G401 (cell line): ENCODE data around the gene SLIT3. TPM values are rescaled to one million over a fixed set of nuclear protein-coding genes. Genes with fewer than 3 reads are reported as not detected.
"Not testable (repeated sequence)": the region's sequence is repeated elsewhere in the genome, so short reads cannot be mapped to it uniquely, and the experiment has no call there.

Experiments used
- DNase-seq: peaks from one replicate; pipeline ENCODE4 v3.0.0-alpha.2; 2015; ENCODE audit warnings: low spot score
- in situ Hi-C: cut with HindIII; loops from 2 replicates; pipeline ENCODE4 v1.10.0; 2016; ENCODE audit warnings: low sequenced_read_pairs, mixed read lengths
- total RNA-seq: library from RNA; depleted of rRNA; stranded (reverse); fragments of >200 nt; shearing (Covaris generic); gene quantifications from 2 replicates; pipeline ENCODE4 v1.2.3, GENCODE V29; 2014

SLIT3 gene
- total RNA-seq, 1 experiment from 2014 or later = 0.03 TPM

DNA sequence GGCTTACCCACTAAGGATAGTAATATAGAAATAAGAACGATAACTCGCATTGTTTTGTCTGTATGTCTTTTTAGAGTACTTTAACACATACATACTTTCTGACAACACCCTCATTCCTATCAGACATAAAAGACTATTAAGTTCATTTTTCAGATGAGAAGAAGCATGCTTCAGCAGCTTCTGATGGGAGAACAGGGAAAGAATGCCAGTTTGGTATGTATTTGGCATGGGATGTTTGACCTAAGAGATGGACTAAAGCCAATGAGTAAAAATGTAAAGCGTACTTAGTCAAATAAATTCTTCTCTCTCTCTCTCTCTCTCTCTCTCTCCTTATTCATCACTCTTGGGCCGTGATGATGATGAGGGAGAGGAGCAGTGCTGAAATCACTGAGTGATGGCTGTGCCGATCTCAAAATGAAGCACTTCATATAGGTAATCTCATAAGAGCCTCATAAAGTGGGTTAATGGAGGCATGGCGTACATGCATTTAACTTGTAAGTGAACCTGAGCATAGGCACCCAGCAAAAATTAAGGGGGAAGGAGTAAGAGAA is 71.5 kb downstream of the SLIT3 start:
- in situ Hi-C loops = no loop called here
- DNase-seq = no peak

DNA sequence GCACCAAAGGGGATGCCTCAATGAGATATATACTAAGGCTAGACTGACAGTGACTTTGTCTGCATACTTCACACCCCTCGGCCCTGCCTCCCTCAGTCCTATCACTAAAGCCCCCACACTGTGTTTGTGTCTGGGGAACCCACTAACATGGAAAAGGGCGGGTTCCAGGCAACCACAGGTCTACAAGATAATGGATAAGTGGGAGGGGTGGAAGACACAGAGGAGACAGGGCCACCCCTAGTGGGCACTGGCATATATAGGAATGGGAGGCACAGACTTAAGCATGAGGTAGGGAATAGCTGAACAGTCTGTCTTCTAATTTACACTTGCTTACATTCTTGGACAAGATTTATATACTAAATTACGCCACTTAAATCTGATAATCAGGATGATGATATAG is 74.0 kb downstream of the SLIT3 start:
- in situ Hi-C loops = no loop called here
- no peak for DNase-seq

DNA sequence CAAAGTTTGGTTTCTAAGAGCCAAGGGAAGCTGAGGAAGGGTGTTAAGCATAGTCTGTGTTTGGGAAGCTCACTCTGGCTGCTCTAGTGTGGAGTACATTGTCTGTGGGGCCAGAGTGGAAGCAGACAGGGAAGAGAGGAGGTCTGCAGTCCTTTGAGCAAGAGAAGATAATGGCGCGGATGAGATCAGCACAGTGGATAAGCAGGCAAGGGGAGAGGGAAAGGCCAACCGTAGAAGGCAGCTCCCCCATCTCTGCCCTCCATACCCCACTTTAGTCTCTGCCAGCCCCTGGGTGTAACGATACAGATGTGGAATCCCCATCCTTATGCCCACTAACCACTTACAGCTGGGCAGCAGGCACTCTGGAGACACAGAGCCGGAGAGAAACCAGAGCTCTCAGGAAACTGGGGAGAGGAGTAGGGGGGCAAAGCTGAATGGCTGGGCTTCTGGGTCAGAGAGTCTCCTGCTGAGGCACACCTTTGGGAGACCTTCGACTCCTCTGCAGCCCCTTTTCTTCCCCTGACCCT is 75.0 kb downstream of the SLIT3 start:
- in situ Hi-C loops = no loop called here
- no peak for DNase-seq

DNA sequence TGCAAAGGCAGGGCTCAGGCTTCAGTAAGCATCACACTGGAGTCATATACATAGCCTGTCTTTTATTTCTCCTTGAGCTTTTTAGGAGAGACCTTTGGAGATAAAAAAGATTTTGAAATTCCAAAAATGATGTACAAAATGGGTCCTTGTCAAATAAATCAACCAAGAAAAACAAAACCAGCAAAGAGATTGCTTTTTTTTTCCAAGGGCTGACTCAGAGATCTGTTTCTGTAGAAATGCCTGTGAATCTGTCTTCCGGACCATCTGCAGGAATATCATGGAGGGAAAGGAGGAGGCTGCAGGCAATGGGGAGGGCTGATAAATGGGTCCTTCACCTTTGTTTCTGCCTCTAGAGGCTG is 77.4 kb downstream of the SLIT3 start:
- peak; percentile 73 for DNase-seq
- in situ Hi-C loops = no loop called here

DNA sequence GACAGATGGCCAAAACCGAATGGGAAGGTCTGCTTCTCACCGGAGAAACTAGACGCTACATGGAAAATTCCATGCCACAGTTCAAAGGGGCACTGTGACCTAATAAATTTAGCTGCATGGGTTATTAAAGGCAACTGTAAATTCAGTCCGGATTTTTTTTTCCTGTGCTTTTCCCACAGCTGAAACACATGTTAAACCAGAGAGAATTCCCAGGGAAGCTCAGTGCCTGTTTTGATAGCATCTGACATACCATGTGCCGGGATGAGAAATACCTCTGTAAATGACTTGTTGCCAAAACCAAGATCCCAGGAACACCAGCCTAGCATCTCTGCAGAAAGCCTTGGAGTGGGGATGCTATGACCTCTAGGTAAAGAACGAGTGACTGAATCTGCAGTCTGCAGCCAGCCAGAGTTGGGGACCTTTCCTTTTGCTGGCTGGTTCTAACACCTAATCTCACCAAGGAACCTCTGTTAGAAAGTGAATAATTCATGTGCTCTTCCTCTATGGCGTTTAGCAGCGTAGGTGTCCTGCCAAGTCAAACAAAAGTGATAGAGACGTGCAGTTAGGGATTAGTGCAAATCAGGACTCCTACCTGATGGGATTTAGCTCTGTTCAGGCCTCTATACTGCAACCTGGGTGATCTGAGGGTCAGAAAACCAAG is 77.9 kb downstream of the SLIT3 start:
- peak; percentile 74 for DNase-seq
- in situ Hi-C loops = no loop called here

DNA sequence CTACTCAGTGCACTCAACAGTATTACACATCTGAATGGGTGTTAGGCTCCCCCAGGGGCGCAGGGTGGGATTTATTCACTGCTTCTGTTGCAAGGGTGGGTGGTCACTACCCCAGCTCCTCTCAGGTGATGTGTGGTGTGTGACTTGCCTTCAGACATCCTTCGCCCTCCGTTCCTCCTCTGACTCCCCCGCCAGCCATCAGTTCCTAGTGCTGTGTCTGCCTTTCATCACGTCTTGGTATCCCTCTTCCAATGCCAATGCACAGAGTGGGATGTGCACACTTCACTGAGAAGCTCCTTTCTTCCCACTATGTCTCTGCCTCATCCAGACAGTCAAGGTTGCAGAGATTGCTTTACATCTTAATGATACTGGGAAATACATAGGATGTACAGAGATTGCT is 79.4 kb downstream of the SLIT3 start:
- no peak for DNase-seq
- in situ Hi-C loops = no loop called here

DNA sequence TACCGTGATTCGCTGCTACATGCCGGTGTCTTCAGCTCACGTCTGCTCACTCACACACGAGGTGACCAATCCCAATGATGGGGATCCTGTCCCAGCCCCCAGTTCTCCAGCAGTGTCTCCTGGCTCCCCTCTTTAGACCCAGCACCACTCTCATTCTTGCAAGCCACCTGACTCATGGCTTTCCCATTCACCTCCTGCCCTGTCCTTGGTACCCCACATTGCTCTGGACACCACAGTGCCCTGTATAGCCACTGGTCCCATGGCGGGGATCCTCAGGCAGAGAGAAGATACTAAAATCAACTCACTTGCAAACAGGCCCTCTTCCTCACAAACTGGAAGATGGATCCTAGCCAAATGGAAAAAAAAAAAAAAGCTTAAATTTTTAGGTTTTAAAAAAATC is 81.0 kb downstream of the SLIT3 start:
- DNase-seq = no peak
- in situ Hi-C loops = no loop called here

DNA sequence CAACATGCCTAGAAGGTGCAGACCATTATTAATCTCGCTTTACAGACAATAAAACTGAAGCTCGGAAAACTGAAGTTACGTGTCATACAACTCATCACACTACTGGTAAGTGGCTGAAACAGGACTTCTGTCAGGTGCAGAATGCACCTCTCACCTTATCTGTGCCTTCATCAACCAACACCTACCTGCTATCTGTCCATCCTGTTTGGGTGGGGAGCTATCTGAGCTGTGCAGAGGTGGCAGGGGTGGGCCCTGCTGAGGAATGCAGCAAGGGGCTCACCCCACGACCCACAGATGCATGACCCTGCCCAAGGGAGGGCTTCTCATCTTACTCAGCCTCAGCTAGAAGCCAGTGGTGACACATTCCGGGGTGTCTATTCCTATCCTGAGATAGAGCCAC is 81.6 kb downstream of the SLIT3 start:
- DNase-seq = no peak
- in situ Hi-C loops = no loop called here

DNA sequence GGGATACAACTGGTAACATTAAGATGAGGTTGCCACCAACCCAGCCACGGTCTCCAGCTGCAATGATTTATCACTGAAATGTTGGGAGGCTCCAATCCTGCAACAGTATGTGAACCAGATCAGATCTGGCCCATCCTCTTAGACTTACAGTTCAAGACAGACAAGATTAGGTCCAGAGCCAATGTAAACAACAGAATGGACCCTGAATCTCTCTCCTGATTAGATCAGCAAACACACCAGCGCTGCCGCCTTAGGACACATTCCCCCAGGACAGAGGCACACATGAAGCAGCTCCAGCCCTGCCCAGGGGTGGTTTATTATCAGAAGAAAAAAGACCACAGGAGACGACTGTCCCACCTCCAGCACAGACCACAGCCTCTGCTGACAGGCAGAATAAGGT is 82.1 kb downstream of the SLIT3 start:
- no peak for DNase-seq
- in situ Hi-C loops = no loop called here

DNA sequence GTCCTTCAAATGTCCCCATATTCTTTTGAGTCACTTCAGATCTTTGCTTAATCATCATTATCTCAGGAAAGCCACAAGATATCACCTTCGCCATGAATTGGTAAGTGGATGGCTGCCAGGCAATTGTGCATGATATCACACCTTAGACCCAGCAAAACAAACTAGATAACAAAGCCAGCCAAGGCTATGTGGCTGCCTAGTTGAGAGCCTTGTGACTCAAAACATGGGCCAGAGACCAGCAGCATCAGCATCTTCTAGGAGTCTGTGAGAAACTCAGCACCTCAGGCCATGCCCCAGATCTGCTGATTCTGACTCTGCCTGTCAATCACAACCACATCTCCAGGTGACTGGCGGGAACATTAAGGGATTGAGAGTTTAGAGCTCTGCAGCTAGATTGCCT is 82.8 kb downstream of the SLIT3 start:
- DNase-seq = no peak
- in situ Hi-C loops = no loop called here

DNA sequence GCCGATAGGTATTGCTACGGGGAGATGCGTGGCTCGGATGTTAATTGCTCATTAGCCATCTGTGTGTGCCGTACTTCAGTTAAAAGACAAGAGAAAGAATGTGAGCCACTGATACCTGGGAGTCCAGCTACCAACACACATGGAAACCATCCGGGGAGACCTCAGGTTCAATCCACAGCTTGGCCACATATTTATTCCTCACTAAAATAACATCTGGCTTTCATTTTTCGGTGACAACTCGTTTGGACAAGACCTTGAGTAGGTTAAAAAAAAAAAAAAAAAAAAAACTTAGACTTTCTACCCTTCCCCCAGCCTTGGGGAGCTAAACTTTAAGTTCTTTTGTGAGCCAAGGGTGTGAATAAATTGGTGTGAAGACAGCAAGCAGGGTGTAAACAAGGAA is 84.1 kb downstream of the SLIT3 start:
- DNase-seq = no peak
- in situ Hi-C loops = no loop called here

DNA sequence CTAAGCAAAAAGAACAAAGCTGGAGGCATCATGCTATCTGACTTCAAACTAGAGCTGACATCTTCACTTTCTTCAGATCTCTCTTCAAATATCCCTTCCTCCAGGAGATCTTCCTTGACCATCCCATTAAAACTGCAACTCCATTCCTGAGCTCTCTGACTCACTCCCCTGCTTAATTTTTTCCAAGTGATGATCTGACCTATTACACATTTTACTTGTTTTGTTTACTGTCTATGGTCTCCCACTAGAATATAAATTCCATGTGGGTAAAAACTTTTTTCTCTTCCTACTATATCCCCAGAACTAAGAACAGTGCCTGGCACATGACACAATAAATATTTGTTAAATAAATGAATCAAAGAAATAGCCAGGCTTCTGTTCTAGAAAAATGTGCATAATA is 87.5 kb downstream of the SLIT3 start:
- in situ Hi-C loops = no loop called here
- no peak for DNase-seq

DNA sequence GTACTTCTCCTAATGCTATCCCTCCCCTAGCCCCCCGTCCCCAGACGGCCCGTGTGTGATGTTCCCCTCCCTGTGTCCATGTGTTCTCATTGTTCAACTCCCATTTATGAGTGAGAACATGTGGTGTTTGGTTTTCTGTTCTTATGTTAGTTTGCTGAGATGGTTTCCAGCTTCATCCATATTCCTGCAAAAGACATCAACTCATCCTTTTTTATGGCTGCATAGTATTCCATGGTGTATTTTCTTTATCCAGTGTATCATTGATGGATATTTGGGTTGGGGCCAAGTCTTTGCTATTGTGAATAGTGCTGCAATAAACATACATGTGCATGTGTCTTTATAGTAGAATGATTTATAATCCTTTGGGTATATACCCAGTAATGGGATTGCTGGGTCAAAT is 89.2 kb downstream of the SLIT3 start:
- in situ Hi-C loops, DNase-seq: not testable (repeated sequence)

DNA sequence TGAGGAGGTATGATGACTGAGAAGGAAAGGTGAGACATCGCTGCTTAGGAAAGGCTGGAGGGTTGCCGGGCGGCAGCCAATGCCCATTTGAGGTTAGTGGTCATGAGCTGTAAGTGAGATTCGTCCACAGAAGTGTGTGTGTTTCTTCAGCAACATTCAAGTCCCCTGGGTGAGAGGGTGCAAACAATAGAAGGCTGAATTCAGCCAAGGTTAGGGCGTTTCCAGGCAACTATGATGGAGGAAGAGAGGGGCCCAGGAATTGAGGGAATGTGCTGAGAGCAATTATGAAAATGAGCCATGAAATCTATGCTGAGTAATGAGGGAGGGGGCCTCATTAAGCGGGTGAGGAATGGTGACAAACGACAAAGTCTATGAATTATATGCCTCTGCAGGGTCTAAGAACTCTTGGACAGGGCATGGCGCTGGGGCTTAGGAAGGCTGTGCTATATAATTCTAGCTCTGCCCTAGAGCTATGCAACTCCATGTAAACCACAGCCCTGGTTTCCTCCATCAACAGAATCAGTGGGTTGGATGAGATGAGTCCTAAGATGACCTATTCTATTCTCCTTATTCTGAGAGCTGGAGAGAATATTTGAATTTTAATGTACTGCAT is 96.0 kb downstream of the SLIT3 start:
- no peak for DNase-seq
- in situ Hi-C loops = no loop called here

DNA sequence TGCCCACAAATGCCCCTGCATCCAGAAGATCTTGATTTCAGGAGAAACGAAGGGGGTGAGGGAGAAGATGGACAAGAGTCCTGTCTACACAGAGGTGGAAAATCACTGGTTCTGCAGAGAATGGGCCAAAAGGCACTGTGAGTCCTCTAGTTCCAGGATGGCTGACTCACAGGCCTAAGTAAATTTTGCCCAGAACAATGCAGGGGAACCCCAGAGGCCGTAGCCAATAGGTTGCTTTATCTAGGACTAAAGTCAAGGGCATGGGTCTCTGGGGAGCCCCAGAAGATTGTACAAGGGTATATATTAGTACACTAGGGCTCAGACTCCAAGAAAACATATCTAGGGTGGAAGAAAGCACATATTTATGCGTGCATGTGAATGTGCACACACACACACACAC is 98.0 kb downstream of the SLIT3 start:
- DNase-seq = no peak
- in situ Hi-C loops = no loop called here

DNA sequence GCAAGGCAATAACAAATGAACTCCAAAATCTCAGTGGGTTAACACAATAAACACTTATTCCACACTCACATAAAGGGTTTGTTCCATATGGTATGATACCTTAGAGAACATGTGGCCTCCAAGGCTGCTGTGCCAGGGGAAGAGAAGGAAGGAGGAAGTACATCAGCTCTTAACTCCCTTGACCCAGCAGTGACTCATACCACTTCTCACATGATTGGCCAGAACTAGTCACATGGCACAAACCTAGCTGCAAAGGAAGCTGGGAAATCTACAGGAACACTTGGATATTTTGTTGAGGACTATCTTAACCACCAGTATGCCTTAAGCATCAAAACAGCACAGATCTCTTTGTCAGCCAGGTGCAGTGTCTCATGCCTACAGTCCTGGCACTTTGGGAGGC is 99.3 kb downstream of the SLIT3 start:
- DNase-seq = no peak
- in situ Hi-C loops = no loop called here

DNA sequence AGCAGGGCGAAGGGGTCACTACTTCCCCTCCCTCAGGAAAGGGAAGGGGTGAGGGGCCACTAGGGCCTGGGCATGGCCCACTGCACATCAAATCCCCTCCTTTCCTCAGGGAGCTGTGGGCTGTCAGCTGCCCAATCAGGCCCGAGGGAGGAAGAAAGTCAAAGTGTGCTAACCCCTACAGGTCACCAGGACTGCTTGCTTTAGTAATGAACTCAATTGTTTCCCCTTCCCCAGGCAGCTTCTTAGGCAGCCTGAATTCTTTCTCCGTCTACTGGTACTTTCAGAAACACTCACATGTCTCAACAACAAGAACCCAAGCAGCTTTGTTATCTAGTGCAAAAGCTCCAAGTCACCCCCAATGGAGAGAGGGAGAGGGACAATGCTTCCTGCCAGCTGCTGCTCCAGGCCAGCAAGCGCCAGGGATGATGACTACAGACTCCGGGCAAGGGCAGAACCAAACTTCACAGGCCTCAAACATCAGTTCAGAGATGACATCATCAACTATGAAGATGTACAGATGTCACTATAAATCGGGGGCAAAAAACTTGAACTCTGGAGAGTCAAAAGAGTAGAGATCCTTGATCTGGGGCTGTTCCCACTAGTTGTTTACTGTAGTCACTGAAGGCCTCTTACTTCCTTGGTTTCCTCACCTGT is 100.7 kb downstream of the SLIT3 start:
- no peak for DNase-seq
- in situ Hi-C loops = no loop called here

DNA sequence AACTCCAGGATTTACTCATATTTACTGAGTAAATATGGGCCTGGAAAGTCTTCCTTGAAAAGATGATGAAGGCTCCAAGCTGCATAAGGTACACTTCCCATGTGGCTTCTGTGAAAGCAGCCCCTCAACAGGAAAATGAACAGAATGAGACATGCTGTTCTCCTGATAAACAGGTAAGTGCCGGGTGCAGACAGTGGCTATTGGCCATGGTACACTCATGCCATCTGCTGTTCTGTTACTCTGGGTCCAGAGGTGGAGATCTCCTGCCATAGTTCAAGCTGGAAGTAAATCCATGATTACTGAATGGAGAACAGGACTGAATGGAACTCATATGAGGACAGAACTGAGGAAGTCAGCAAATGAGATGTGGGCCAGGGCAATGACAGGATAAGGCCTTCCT is 103.6 kb downstream of the SLIT3 start:
- peak; percentile 79 for DNase-seq
- in situ Hi-C loops = no loop called here

DNA sequence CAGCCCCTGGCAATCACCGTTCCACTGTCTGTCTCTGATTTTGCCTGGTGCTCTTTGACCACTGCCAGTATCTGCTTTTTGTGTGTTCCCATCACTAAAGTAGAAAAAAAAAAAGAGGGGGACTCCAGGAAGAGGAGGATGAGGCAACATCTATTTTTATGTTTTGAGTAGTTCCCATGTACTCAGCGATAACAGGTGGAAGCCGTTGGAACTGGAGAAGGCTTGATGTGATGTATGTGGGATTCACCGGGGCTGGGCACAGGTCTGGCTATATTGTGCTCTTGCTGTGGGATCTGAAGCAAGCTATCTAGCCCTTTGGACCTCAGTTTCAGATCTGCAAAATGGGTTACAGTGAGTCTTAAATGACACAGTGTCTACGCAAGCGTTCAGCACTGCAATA is 104.9 kb downstream of the SLIT3 start:
- in situ Hi-C loops = no loop called here
- no peak for DNase-seq

DNA sequence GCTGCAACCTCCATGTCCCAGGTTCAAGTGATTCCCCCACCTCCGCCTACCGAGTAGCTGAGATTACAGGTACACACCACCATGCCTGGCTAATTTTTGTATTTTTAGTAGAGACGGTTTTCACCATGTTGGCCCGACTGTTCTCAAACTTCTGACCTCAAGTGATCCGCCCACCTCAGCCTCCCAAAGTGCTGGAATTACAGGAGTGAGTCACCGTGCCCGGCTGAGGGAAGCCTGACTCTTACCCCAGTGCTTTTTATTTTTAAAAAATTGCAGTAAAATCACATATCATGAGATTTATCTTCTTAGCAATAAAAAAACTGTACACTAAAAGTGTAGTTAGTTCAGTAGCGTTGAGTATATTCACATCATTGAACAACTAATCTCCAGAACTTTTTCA is 105.3 kb downstream of the SLIT3 start:
- no peak for DNase-seq
- in situ Hi-C loops = no loop called here
